Measurements from ENCODE around the gene CIBAR2. TPM values are rescaled to one million over a fixed set of nuclear protein-coding genes. Genes with fewer than 3 reads are reported as not detected.

CIBAR2 gene
- total RNA-seq, 1 donor from 2014 or later: not detected

- DNase-seq (ENCODE audit: low spot score): no peak
These were observed 32.0 kb upstream of the CIBAR2 start for GRCh38 chr16:85144026-85144915.

- DNase-seq (ENCODE audit: low spot score): no peak
These were observed 30.5 kb upstream of the CIBAR2 start for GRCh38 chr16:85142771-85143211.

- no peak for DNase-seq (ENCODE audit: low spot score)
These were observed 29.8 kb upstream of the CIBAR2 start for GRCh38 chr16:85142129-85142513.

GRCh38 chr16:85141491-85142128 lies 29.3 kb upstream of the CIBAR2 start:
- DNase-seq (ENCODE audit: low spot score): no peak

- no peak for DNase-seq (ENCODE audit: low spot score)
These were observed 28.3 kb upstream of the CIBAR2 start for GRCh38 chr16:85140455-85141012.

- no peak for DNase-seq (ENCODE audit: low spot score)
These were observed 27.6 kb upstream of the CIBAR2 start for GRCh38 chr16:85139881-85140339.

GRCh38 chr16:85138825-85139627 lies 26.8 kb upstream of the CIBAR2 start:
- DNase-seq (ENCODE audit: low spot score): no peak

GRCh38 chr16:85138073-85138824 lies 26.0 kb upstream of the CIBAR2 start:
- no peak for DNase-seq (ENCODE audit: low spot score)

GRCh38 chr16:85137323-85138072 lies 25.2 kb upstream of the CIBAR2 start:
- DNase-seq (ENCODE audit: low spot score): peak; percentile 91

GRCh38 chr16:85136702-85137322 lies 24.5 kb upstream of the CIBAR2 start:
- peak; percentile 15 for DNase-seq (ENCODE audit: low spot score)

GRCh38 chr16:85136213-85136701 lies 24.0 kb upstream of the CIBAR2 start:
- peak; percentile 48 for DNase-seq (ENCODE audit: low spot score)

- DNase-seq (ENCODE audit: low spot score): no peak
These were observed 22.5 kb upstream of the CIBAR2 start for GRCh38 chr16:85134789-85135142.

- no peak for DNase-seq (ENCODE audit: low spot score)
These were observed 22.0 kb upstream of the CIBAR2 start for GRCh38 chr16:85134076-85134788.

- DNase-seq (ENCODE audit: low spot score): no peak
These were observed 21.0 kb upstream of the CIBAR2 start for GRCh38 chr16:85133290-85133599.

- DNase-seq (ENCODE audit: low spot score): no peak
These were observed 20.4 kb upstream of the CIBAR2 start for GRCh38 chr16:85132456-85133289.

- DNase-seq (ENCODE audit: low spot score): no peak
These were observed 18.4 kb upstream of the CIBAR2 start for GRCh38 chr16:85130705-85131028.

GRCh38 chr16:85129876-85130704 lies 17.8 kb upstream of the CIBAR2 start:
- no peak for DNase-seq (ENCODE audit: low spot score)
